ENCODE results near the gene KLHL12. TPM values are rescaled to one million over a fixed set of nuclear protein-coding genes. Genes with fewer than 3 reads are reported as not detected.

Gene KLHL12
- total RNA-seq: 32.3 and 34.1 TPM in 2 replicates
- long read RNA-seq, transcript KLHL12-203 (12 exons, 3,359 nt): major isoform, 201 of 245 reads
- long read RNA-seq, partial matches to known transcripts: 13 of 245 reads
- long read RNA-seq, other reads (novel, unspliced or antisense): 31 of 245 reads

- Mint-ChIP-seq H3K36me3 (ENCODE audit: insufficient read depth) (peaks cover 1% of the 10 kb centered on the region), H3K9me3 (ENCODE audit: low read depth) (no peaks in the 10 kb centered on the region), H3K4me1 (ENCODE audit: low read depth) (peaks cover 4% of the 10 kb centered on the region), H3K4me3 (ENCODE audit: low read depth) (peak within 1 kb of the TSS; percentile 87), H3K27ac (peak within 1 kb of the TSS; percentile 94), H3K27me3 (no peaks in the 10 kb centered on the region)
- peak; percentile 95 for DNase-seq (ENCODE audit: low spot score, unreplicated experiment)
- TF ChIP-seq CTCF (IDR thresholded peaks at IDR 0.05; ENCODE audit: unreplicated experiment): peak; percentile 79
Measured at GRCh38 chr1:202926581-202927491, at the start of gene KLHL12. KLHL12 (minus strand) TSS chr1:202927234; CDS start chr1:202925162, 2,072 bp downstream.

- no peaks in the 10 kb centered on the region for H3K4me1 Mint-ChIP-seq (ENCODE audit: low read depth)
- no peaks in the 10 kb centered on the region for H3K36me3 Mint-ChIP-seq (ENCODE audit: insufficient read depth)
- H3K27me3 Mint-ChIP-seq: peaks cover 44% of the 10 kb centered on the region
- H3K9me3 Mint-ChIP-seq (ENCODE audit: low read depth): no peaks in the 10 kb centered on the region
- TF ChIP-seq CTCF (IDR thresholded peaks at IDR 0.05; ENCODE audit: unreplicated experiment): no peak
- DNase-seq (ENCODE audit: low spot score, unreplicated experiment): no peak
- no peak overlapping the region for H3K27ac Mint-ChIP-seq
- H3K4me3 Mint-ChIP-seq (ENCODE audit: low read depth): no peak overlapping the region
Measured at GRCh38 chr1:202976633-202977032, 49.6 kb upstream of the KLHL12 start.

- no peaks in the 10 kb centered on the region for H3K36me3 Mint-ChIP-seq (ENCODE audit: insufficient read depth)
- no peaks in the 10 kb centered on the region for H3K4me1 Mint-ChIP-seq (ENCODE audit: low read depth)
- no peak overlapping the region for H3K27ac Mint-ChIP-seq
- H3K4me3 Mint-ChIP-seq (ENCODE audit: low read depth): no peak overlapping the region
- TF ChIP-seq CTCF (IDR thresholded peaks at IDR 0.05; ENCODE audit: unreplicated experiment): no peak
- peaks cover 41% of the 10 kb centered on the region for H3K27me3 Mint-ChIP-seq
- H3K9me3 Mint-ChIP-seq (ENCODE audit: low read depth): no peaks in the 10 kb centered on the region
- no peak for DNase-seq (ENCODE audit: low spot score, unreplicated experiment)
Measured at GRCh38 chr1:202974856-202975255, 47.8 kb upstream of the KLHL12 start.

- DNase-seq (ENCODE audit: low spot score, unreplicated experiment): no peak
- Mint-ChIP-seq H3K4me1 (ENCODE audit: low read depth) (peaks cover 11% of the 10 kb centered on the region), H3K4me3 (ENCODE audit: low read depth) (no peak overlapping the region), H3K9me3 (ENCODE audit: low read depth) (no peaks in the 10 kb centered on the region), H3K36me3 (ENCODE audit: insufficient read depth) (no peaks in the 10 kb centered on the region), H3K27me3 (peaks cover 22% of the 10 kb centered on the region), H3K27ac (no peak overlapping the region)
- no peak for TF ChIP-seq CTCF (IDR thresholded peaks at IDR 0.05; ENCODE audit: unreplicated experiment)
Measured at GRCh38 chr1:202972046-202972445, 45.0 kb upstream of the KLHL12 start.

- H3K27me3 Mint-ChIP-seq: peaks cover 6% of the 10 kb centered on the region
- no peak for DNase-seq (ENCODE audit: low spot score, unreplicated experiment)
- H3K27ac Mint-ChIP-seq: no peak overlapping the region
- H3K4me3 Mint-ChIP-seq (ENCODE audit: low read depth): peak overlapping the region; percentile 57
- TF ChIP-seq CTCF (IDR thresholded peaks at IDR 0.05; ENCODE audit: unreplicated experiment): peak; percentile 69
- peaks cover 14% of the 10 kb centered on the region for H3K4me1 Mint-ChIP-seq (ENCODE audit: low read depth)
- no peaks in the 10 kb centered on the region for H3K9me3 Mint-ChIP-seq (ENCODE audit: low read depth)
- H3K36me3 Mint-ChIP-seq (ENCODE audit: insufficient read depth): no peaks in the 10 kb centered on the region
Measured at GRCh38 chr1:202968895-202969295, 41.9 kb upstream of the KLHL12 start.
